Aorta (tissue), 5 donors: ENCODE measurements around the gene DCAF17. TPM values are rescaled to one million over a fixed set of nuclear protein-coding genes. Genes with fewer than 3 reads are reported as not detected.

Experiments used
- ATAC-seq: fragments of 200-7000 bp; cut with Tn5 transposase; one replicate; pipeline ENCODE4 v1.9.1; 2022; ENCODE audit warnings: moderate library complexity; ENCODE audit not compliant: low FRiP score
- DNase-seq, 2 donors: peaks; one replicate each; pipeline ENCODE4 v3.0.0-alpha.2; 2020
- H3K27ac ChIP-seq, 2 donors: one replicate each; pipeline ENCODE4 v1.5.1; 2013; ENCODE audit warnings: low read length in 2 of 2, mild to moderate bottlenecking in 2 of 2, moderate library complexity in 2 of 2, control low read depth in 1 of 2, inconsistent platforms in 1 of 2, low read depth in 1 of 2
- H3K27me3 ChIP-seq, 2 donors: one replicate each; pipeline ENCODE4 v1.6.1; 2013; ENCODE audit warnings: control low read depth in 1 of 2, low read length in 1 of 2, mild to moderate bottlenecking in 1 of 2, moderate library complexity in 1 of 2; ENCODE audit not compliant: insufficient read depth in 2 of 2, control insufficient read depth in 1 of 2
- H3K36me3 ChIP-seq, 2 donors: one replicate each; pipeline ENCODE4 v1.6.1; 2013; ENCODE audit warnings: control low read depth in 1 of 2, low read length in 1 of 2, mild to moderate bottlenecking in 1 of 2; ENCODE audit not compliant: insufficient read depth in 2 of 2, control insufficient read depth in 1 of 2
- H3K4me1 ChIP-seq, 2 donors: one replicate each; pipeline ENCODE4 v1.6.1; 2013; ENCODE audit warnings: low read length in 2 of 2, control low read depth in 1 of 2, mild to moderate bottlenecking in 1 of 2, moderate library complexity in 1 of 2; ENCODE audit not compliant: insufficient read depth in 2 of 2, control insufficient read depth in 1 of 2
- H3K4me3 ChIP-seq, 2 donors: one replicate each; pipeline ENCODE4 v1.5.1; 2013; ENCODE audit warnings: low read length in 2 of 2, control low read depth in 1 of 2, mild to moderate bottlenecking in 1 of 2
- H3K9me3 ChIP-seq: one replicate; pipeline ENCODE4 v1.6.1; 2013; ENCODE audit warnings: mild to moderate bottlenecking, low read length; ENCODE audit not compliant: control insufficient read depth
- WGBS, 2 donors: extraction: QIAGEN DNeasy Blood & Tissue Kit; methylation state at CpG; one replicate each; pipeline ENCODE4 v1.1.7; 2013; 5-methylcytosine and 5-hydroxymethylcytosine counted together
- intact Hi-C, 2 donors: fragments of 100-400 bp; cut with DNase I; formaldehyde crosslinking; loops; one replicate each; pipeline versions ENCODE4 v1.14.2 to v1.15.0; 2022
- polyA plus RNA-seq, 2 donors: library from polyadenylated mRNA; stranded (reverse); fragments of 200-250 nt; gene quantifications; one replicate each; pipeline ENCODE4 v1.2.3, GENCODE V29; 2013
- total RNA-seq, 2 donors: library from RNA; stranded (reverse); fragmentation: NEBNext Ultra II Directional; extraction: Animal tissue kit (Norgen Biotek cat#: 25700); gene quantifications; one replicate each; pipeline ENCODE4 v1.2.1, GENCODE V29; 2021
- donor health status: healthy with polysubstance abuse.
- donor health status: Bipolar disorder and iron deficiency.
- donor health status: DM: no; HTN: no; CAD: no.
- donor health status: DM: no; HTN: no; CAD: no.
- donor health status: DM: yes; HTN: yes; CAD: no.

The DCAF17 gene
- total and polyA plus RNA-seq, 4 donors, result 5.4 to 20.3 (median 12.6) TPM

- H3K27ac ChIP-seq, result no peak overlapping the region
- H3K36me3 ChIP-seq, result no peaks in the 10 kb centered on the region
- no peak for ATAC-seq
- intact Hi-C loops, result loop anchor here in 1 of 2 donors (5.0 kb wide), 2 partner anchors 270 to 460 kb away; partner anchors contain the start of gene TLK1
- no peaks in the 10 kb centered on the region for H3K27me3 ChIP-seq
- no peak overlapping the region for H3K4me3 ChIP-seq
- DNase-seq, result no peak
- no peaks in the 10 kb centered on the region for H3K9me3 ChIP-seq
- WGBS, 2 donors, result 57 to 69% methylated on average over 4 of the region's 4 CpGs
- peaks cover 0 to 3% of the 10 kb centered on the region in 2 donors for H3K4me1 ChIP-seq
Measured at GRCh38 chr2:171432206-171432968, 1.6 kb upstream of the DCAF17 start.

- no peak for ATAC-seq
- no peak overlapping the region for H3K27ac ChIP-seq
- H3K36me3 ChIP-seq, result no peaks in the 10 kb centered on the region
- intact Hi-C loops, result loop anchor here in 1 of 2 donors (5.0 kb wide), 2 partner anchors 271 to 461 kb away; partner anchors contain the start of gene TLK1
- 34 to 35% methylated on average over 20 of the region's 20 CpGs for WGBS, 2 donors
- H3K4me3 ChIP-seq, result peak overlapping the region; percentile 38 to 86
- peaks cover 0 to 3% of the 10 kb centered on the region in 2 donors for H3K4me1 ChIP-seq
- DNase-seq, result no peak
- no peaks in the 10 kb centered on the region for H3K9me3 ChIP-seq
- no peaks in the 10 kb centered on the region for H3K27me3 ChIP-seq
Measured at GRCh38 chr2:171432969-171433762, 860 bp upstream of the DCAF17 start.

GRCh38 chr2:171433763-171434012, 338 bp upstream of the DCAF17 start, which contains the start of gene METTL8:
Gene METTL8 (minus strand): TSS chr2:171433990. CDS start chr2:171392185, 41,805 bp downstream.
- H3K27ac ChIP-seq, result peak within 1 kb of the TSS; percentile 19 to 64
- no peak for DNase-seq
- no peak for ATAC-seq
- H3K9me3 ChIP-seq, result no peaks in the 10 kb centered on the region
- peak within 1 kb of the TSS; percentile 62 to 86 for H3K4me3 ChIP-seq
- no peaks in the 10 kb centered on the region for H3K27me3 ChIP-seq
- no peaks in the 10 kb centered on the region for H3K36me3 ChIP-seq
- peaks cover 0 to 3% of the 10 kb centered on the region in 2 donors for H3K4me1 ChIP-seq
- WGBS, 2 donors, result 0 to 1% methylated on average over 15 of the region's 15 CpGs
- intact Hi-C loops, result loop anchor here in 1 of 2 donors (2.0 to 5.0 kb wide), 3 partner anchors 89 to 461 kb away; partner anchors contain the start of genes CYBRD1 and TLK1

GRCh38 chr2:171436307-171436706, 2.3 kb downstream of the DCAF17 start:
- no peak overlapping the region for H3K4me3 ChIP-seq
- peaks cover 0 to 3% of the 10 kb centered on the region in 2 donors for H3K4me1 ChIP-seq
- intact Hi-C loops, result no loop called here
- 86 to 97% methylated on average over 1 of the region's 1 CpG for WGBS, 2 donors
- H3K27ac ChIP-seq, result no peak overlapping the region
- no peak for DNase-seq
- H3K27me3 ChIP-seq, result no peaks in the 10 kb centered on the region
- H3K9me3 ChIP-seq, result no peaks in the 10 kb centered on the region
- peaks cover 0 to 3% of the 10 kb centered on the region in 2 donors for H3K36me3 ChIP-seq
- ATAC-seq, result no peak

GRCh38 chr2:171441470-171441869, 7.4 kb downstream of the DCAF17 start:
- DNase-seq, result no peak
- H3K36me3 ChIP-seq, result peaks cover 0 to 3% of the 10 kb centered on the region in 2 donors
- H3K4me3 ChIP-seq, result no peak overlapping the region

GRCh38 chr2:171447675-171448074, 13.6 kb downstream of the DCAF17 start:
- H3K4me3 ChIP-seq, result no peak overlapping the region
- H3K4me1 ChIP-seq, result no peaks in the 10 kb centered on the region
- no peaks in the 10 kb centered on the region for H3K27me3 ChIP-seq
- H3K27ac ChIP-seq, result no peak overlapping the region
- ATAC-seq (no peak), DNase-seq (no peak)
- H3K36me3 ChIP-seq, result peaks cover 0 to 4% of the 10 kb centered on the region in 2 donors
- 86 to 90% methylated on average over 2 of the region's 2 CpGs for WGBS, 2 donors
- no peaks in the 10 kb centered on the region for H3K9me3 ChIP-seq
- intact Hi-C loops, result no loop called here

More at GRCh38 chr2:171441470-171441869, 7.4 kb downstream of the DCAF17 start:
- no peaks in the 10 kb centered on the region for H3K4me1 ChIP-seq
- no peak for ATAC-seq
- no peaks in the 10 kb centered on the region for H3K27me3 ChIP-seq
- no peak overlapping the region for H3K27ac ChIP-seq
- no peaks in the 10 kb centered on the region for H3K9me3 ChIP-seq
- intact Hi-C loops, result no loop called here

GRCh38 chr2:171451074-171451473, 17.0 kb downstream of the DCAF17 start:
- H3K27ac ChIP-seq, result no peak overlapping the region
- H3K27me3 ChIP-seq, result no peaks in the 10 kb centered on the region
- ATAC-seq (no peak), DNase-seq (no peak)
- H3K36me3 ChIP-seq, result peaks cover 0 to 4% of the 10 kb centered on the region in 2 donors
- no peaks in the 10 kb centered on the region for H3K4me1 ChIP-seq
- H3K4me3 ChIP-seq, result no peak overlapping the region
- intact Hi-C loops, result no loop called here
- no peaks in the 10 kb centered on the region for H3K9me3 ChIP-seq

- intact Hi-C loops, result no loop called here
- H3K27ac ChIP-seq, result no peak overlapping the region
- H3K36me3 ChIP-seq, result peaks cover 0 to 4% of the 10 kb centered on the region in 2 donors
- DNase-seq, result no peak
- WGBS, 2 donors, result 92% methylated on average over 4 of the region's 4 CpGs
- H3K27me3 ChIP-seq, result no peaks in the 10 kb centered on the region
- no peak overlapping the region for H3K4me3 ChIP-seq
- no peaks in the 10 kb centered on the region for H3K4me1 ChIP-seq
- no peak for ATAC-seq
- H3K9me3 ChIP-seq, result no peaks in the 10 kb centered on the region
Measured at GRCh38 chr2:171452773-171453172, 18.7 kb downstream of the DCAF17 start.
